Panc1 (cell line): ENCODE results near the gene PDGFA.

Experiments used
- CTCF ChIP-seq: fragments of 450-650 bp; IDR thresholded peaks from 2 replicates; pipeline ENCODE4 v1.5.1; 2017; ENCODE audit warnings: mild to moderate bottlenecking
- POLR2AphosphoS5 ChIP-seq: IDR thresholded peaks from 2 replicates; pipeline ENCODE4 v1.6.1; 2012; ENCODE audit warnings: mild to moderate bottlenecking, low read depth, low read length, moderate library complexity
- REST ChIP-seq, 2 experiments: IDR thresholded peaks; 2 replicates each; pipeline ENCODE4 v1.6.1; 2011 to 2012; ENCODE audit warnings: low read depth in 2 of 2, control low read depth in 1 of 2, low read length in 1 of 2, mild to moderate bottlenecking in 1 of 2, moderate library complexity in 1 of 2; ENCODE audit not compliant: insufficient read depth in 1 of 2

- no peak for TF ChIP-seq REST (IDR thresholded peaks at IDR 0.05; ENCODE audit: insufficient read depth in 1 of 2, low read depth in 2 of 2, low read length in 1 of 2)
- TF ChIP-seq CTCF = no peak
- no peak for TF ChIP-seq POLR2AphosphoS5
Observed at GRCh38 chr7:494906-495305, 24.7 kb downstream of the PDGFA start.
